ENCODE results near the gene CDCA5. TPM values are rescaled to one million over a fixed set of nuclear protein-coding genes. Genes with fewer than 3 reads are reported as not detected.
"Not testable (repeated sequence)": the region's sequence is repeated elsewhere in the genome, so short reads cannot be mapped to it uniquely, and the experiment has no call there.

CDCA5 gene
- total and polyA plus RNA-seq, 2 of the 4 experiments (the other 2 are of a cell fraction), result 9.1 to 14.0 TPM

DNA sequence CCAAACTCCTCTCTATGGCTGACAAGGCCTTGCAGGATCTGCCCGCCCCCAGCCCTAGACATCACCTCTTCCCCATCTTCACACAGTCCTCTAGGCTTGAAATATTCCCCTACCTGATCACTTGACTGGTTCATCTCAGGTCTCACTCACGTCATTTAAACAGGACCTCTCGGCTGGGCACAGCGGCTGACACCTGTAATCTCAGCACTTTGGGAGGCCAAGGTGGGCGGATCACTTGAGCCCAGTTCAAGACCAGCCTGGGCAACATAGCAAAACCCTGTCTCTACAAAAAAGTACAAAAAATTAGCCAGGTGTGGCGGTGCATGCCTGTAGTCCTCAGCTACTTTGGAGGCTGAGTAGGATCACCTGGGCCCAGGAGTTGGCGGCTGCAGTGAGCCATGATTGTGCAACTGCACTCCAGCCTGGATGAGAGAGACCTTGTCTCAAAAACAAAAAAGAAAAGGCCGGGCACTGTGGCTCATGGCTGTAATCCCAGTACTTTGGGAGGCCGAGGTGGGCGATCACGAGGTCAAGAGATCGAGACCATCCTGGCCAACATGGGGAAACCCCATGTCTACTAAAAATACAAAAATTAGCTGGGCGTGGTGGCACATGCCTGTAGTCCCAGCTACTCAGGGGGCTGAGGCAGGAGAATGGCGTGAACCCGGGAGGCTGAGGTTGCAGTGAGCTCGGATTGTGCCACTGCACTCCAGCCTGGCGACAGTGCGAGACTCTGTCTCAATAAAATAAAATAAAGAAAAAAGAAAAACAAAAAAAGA, 35.2 kb upstream of the CDCA5 start:
- H3K18ac ChIP-seq (ENCODE audit: low read depth, low read length); H2BK15ac ChIP-seq (ENCODE audit: low read depth, low read length); H2AK5ac ChIP-seq (ENCODE audit: low read depth, low read length); in situ Hi-C loops (cut with MboI; ENCODE audit: low sequenced_read_pairs); H4K20me1 ChIP-seq (ENCODE audit: insufficient read depth, low read length); intact Hi-C loops (cut with micrococcal nuclease); ATAC-seq (ENCODE audit: low read depth); H3K27ac ChIP-seq (ENCODE audit: insufficient read depth, low read length); H3K4me3 ChIP-seq (ENCODE audit: insufficient read depth, low read depth, low read length); H2BK120ac ChIP-seq (ENCODE audit: low read depth, low read length); H3K4me1 ChIP-seq (ENCODE audit: control insufficient read depth, insufficient read depth, low read length); DNase-seq; H3K9me1 ChIP-seq (ENCODE audit: insufficient read depth, low read length); H3K23ac ChIP-seq (ENCODE audit: low read depth, low read length); H2BK5ac ChIP-seq (ENCODE audit: low read depth, low read length, poor library complexity, severe bottlenecking); H3K14ac ChIP-seq (replicated peaks; ENCODE audit: low read depth, low read length); H3K27me3 ChIP-seq (ENCODE audit: control insufficient read depth, insufficient read depth, low read length); H2BK20ac ChIP-seq (ENCODE audit: low read depth, low read length); CTCF ChIA-PET; dilution Hi-C loops (cut with HindIII; ENCODE audit: low sequenced_read_pairs, unreplicated experiment); POLR2A ChIA-PET (ENCODE audit: unreplicated experiment); H4K8ac ChIP-seq (ENCODE audit: low read depth in 2 of 2, low read length in 2 of 2); H4K91ac ChIP-seq (ENCODE audit: insufficient read depth, low read depth, low read length); H2AK9ac ChIP-seq (replicated peaks; ENCODE audit: low read depth, low read length, poor library complexity); H3K9me3 ChIP-seq (ENCODE audit: control insufficient read depth, insufficient read depth, low read length); H3K4ac ChIP-seq (ENCODE audit: low read depth, low read length); BruUV-seq (replicated peaks); H2AFZ ChIP-seq (replicated peaks; ENCODE audit: low read length, poor library complexity); H4K5ac ChIP-seq (ENCODE audit: low read depth, low read length); H3K56ac ChIP-seq (ENCODE audit: extremely low read depth, insufficient read depth, low read length); H3K9ac ChIP-seq (ENCODE audit: low read depth, low read length); H3K4me2 ChIP-seq (ENCODE audit: low read depth, low read length): not testable (repeated sequence)
- Histone ChIP-seq H3K79me1 (ENCODE audit: low read depth in 1 of 2, low read length in 2 of 2) (peaks cover 24 to 66% of the 10 kb centered on the region in 2 experiments), H3K36me3 (ENCODE audit: control insufficient read depth, insufficient read depth, low read length) (peaks cover 19% of the 10 kb centered on the region)
- TF ChIP-seq CEBPB (IDR thresholded peaks at IDR 0.05; ENCODE audit: low read depth, low read length), result 0 out of 2 replicates have a peak, but pooled peaks have one; percentile 21
- 92% methylated on average over 10 of the region's 18 CpGs; no CpG with 5 or more reads in 1 of the 2 experiments for WGBS, 2 experiments (ENCODE audit: extremely low coverage in 2 of 2, insufficient read length in 1 of 2)
